Gastroesophageal sphincter (tissue), 4 donors: Measurements from ENCODE around the gene ROBO1. TPM values are rescaled to one million over a fixed set of nuclear protein-coding genes. Genes with fewer than 3 reads are reported as not detected.

Experiments
- ATAC-seq: fragments of 150-250 bp; one replicate; pipeline ENCODE4 v1.9.1; 2016; ENCODE audit warnings: mild to moderate bottlenecking, moderate library complexity
- H3K27ac ChIP-seq, 4 donors: fragments of 200-600 bp; sonication (generic) in 3 of 4; 1 replicate in 3 of 4; 2 replicates in 1 of 4; pipeline ENCODE4 v1.5.1; 2016 to 2019
- H3K27me3 ChIP-seq: fragments of 200-600 bp; sonication (generic); one replicate; pipeline ENCODE4 v1.5.1; 2019
- H3K36me3 ChIP-seq, 2 donors: fragments of 200-600 bp; sonication (generic); one replicate each; pipeline ENCODE4 v1.5.1; 2019; ENCODE audit warnings: control low read depth in 1 of 2
- H3K4me1 ChIP-seq, 3 donors: fragments of 200-600 bp; sonication (generic); 1 replicate in 2 of 3; 2 replicates in 1 of 3; pipeline ENCODE4 v1.5.1; 2016 to 2019; ENCODE audit warnings: control low read depth in 2 of 3
- H3K4me3 ChIP-seq, 2 donors: fragments of 200-600 bp; sonication (generic); one replicate each; pipeline ENCODE4 v1.5.1; 2019; ENCODE audit warnings: mild to moderate bottlenecking in 1 of 2, moderate library complexity in 1 of 2
- H3K9me3 ChIP-seq, 3 donors: fragments of 200-600 bp; sonication (generic); one replicate each; pipeline ENCODE4 v1.5.1; 2017 to 2019; ENCODE audit warnings: control low read depth in 2 of 3
- EP300 ChIP-seq: sonication (generic); formaldehyde crosslinking; IDR thresholded peaks from one replicate; pipeline ENCODE4 v1.6.1; 2017; ENCODE audit warnings: antibody characterized with exemption, mild to moderate bottlenecking
- POLR2A ChIP-seq, 2 donors: fragments of 450-650 bp; IDR thresholded peaks; one replicate each; pipeline ENCODE4 v1.6.1; 2017; ENCODE audit warnings: antibody characterized with exemption in 2 of 2, mild to moderate bottlenecking in 2 of 2, moderate library complexity in 1 of 2
- POLR2AphosphoS5 ChIP-seq: sonication (generic); formaldehyde crosslinking; IDR thresholded peaks from one replicate; pipeline ENCODE4 v1.6.1; 2017; ENCODE audit warnings: antibody characterized with exemption
- WGBS, 2 donors: methylation state at CpG; one replicate each; pipeline ENCODE4 v1.1.5; 2018; ENCODE audit warnings: low coverage in 1 of 2; 5-methylcytosine and 5-hydroxymethylcytosine counted together
- total RNA-seq, 4 donors: library from RNA; depleted of rRNA; stranded (reverse); fragments of >200 nt; gene quantifications; one replicate each; pipeline ENCODE4 v1.1.0, GENCODE V29; 2016
- TF ChIP-seq, protein P1 (sequence below), 4 experiments: fragments of 200-600 bp in 2 of 4; fragments of 450-650 bp in 2 of 4; sonication (generic) in 1 of 4; IDR thresholded peaks; one replicate each; pipeline ENCODE4 v1.5.1; 2017 to 2019; ENCODE audit warnings: antibody characterized with exemption in 4 of 4, mild to moderate bottlenecking in 2 of 4, moderate library complexity in 2 of 4

ROBO1 gene
- total RNA-seq, 4 donors from 2014 or later: 9.7 to 15.3 (median 12.9) TPM

DNA sequence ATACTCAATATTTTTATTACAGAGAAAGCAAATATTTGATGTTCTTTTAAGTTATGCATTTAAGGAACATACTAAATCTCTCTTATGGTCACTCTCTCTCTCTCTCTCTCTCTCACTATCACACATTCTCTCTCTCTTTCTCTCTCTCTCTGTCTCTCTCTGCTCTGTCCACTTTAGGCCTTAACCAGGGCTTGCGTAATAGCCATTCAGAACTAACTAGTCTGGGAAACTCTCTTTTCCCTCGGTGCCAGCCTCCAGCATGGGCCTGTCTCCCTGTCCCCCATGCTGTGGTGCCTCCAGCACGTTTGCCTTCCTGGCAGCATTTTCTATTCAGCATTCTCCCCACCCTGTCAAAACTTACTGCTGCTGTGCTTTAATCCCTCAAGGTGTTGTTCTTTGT, 389.7 kb downstream of the ROBO1 start:
- Histone ChIP-seq H3K36me3 (no peaks in the 10 kb centered on the region), H3K9me3 (no peaks in the 10 kb centered on the region), H3K4me3 (no peak overlapping the region), H3K4me1 (no peaks in the 10 kb centered on the region), H3K27ac (no peak overlapping the region), H3K27me3 (no peaks in the 10 kb centered on the region)
- 56 to 76% methylated on average over 3 of the region's 3 CpGs for WGBS, 2 donors
- TF ChIP-seq POLR2AphosphoS5 (no peak), POLR2A (IDR thresholded peaks at IDR 0.05) (no peak), EP300 (no peak)
- TF ChIP-seq, protein P1, sequence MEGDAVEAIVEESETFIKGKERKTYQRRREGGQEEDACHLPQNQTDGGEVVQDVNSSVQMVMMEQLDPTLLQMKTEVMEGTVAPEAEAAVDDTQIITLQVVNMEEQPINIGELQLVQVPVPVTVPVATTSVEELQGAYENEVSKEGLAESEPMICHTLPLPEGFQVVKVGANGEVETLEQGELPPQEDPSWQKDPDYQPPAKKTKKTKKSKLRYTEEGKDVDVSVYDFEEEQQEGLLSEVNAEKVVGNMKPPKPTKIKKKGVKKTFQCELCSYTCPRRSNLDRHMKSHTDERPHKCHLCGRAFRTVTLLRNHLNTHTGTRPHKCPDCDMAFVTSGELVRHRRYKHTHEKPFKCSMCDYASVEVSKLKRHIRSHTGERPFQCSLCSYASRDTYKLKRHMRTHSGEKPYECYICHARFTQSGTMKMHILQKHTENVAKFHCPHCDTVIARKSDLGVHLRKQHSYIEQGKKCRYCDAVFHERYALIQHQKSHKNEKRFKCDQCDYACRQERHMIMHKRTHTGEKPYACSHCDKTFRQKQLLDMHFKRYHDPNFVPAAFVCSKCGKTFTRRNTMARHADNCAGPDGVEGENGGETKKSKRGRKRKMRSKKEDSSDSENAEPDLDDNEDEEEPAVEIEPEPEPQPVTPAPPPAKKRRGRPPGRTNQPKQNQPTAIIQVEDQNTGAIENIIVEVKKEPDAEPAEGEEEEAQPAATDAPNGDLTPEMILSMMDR (IDR thresholded peaks at IDR 0.05): no peak
- no peak for ATAC-seq

DNA sequence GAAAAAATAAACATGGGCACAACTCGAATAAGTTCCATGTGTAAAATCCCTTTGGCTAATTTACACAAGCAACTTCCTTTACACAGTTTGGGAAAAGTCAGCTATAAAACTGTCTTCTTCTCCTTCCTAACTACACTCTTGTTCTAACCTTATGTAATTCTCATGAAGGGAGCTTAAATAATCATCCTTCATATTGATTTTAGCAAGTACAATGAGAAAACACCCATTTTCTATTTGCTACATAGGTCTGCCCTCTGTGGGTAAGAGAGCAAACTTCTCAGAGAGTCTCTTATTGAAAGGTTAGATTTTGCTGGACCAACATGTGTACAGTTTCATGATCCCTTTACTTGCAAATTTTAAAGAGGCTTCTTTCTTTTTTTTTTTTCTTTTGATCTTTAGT, 398.5 kb downstream of the ROBO1 start:
- Histone ChIP-seq H3K4me3 (no peak overlapping the region), H3K27ac (no peak overlapping the region), H3K27me3 (no peaks in the 10 kb centered on the region), H3K4me1 (no peaks in the 10 kb centered on the region), H3K36me3 (no peaks in the 10 kb centered on the region), H3K9me3 (no peaks in the 10 kb centered on the region)
- ATAC-seq: no peak
- TF ChIP-seq POLR2AphosphoS5: no peak
- TF ChIP-seq, protein P1 (IDR thresholded peaks at IDR 0.05): no peak
- no peak for TF ChIP-seq EP300
- no peak for TF ChIP-seq POLR2A (IDR thresholded peaks at IDR 0.05)
- 31 to 45% methylated on average over 1 of the region's 1 CpG for WGBS, 2 donors

DNA sequence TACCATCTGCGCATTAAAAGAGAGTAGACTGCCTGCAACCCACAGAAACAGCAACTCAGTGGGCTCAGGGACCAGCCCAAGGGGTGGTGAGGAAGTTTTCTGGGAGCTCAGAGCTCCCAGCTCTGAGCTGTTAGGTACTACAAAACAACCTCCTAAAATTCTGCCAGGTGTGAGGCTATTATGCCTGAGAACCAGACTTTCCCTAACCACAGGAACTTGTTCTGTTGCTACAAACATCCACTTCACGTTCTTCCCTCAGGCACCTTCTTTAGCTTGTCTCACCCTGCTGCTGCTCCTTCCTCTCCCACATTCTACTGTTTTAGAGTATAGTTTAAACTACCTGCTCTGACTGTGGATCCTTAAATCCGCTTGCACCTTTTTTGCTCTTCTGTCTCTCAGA, 399.4 kb downstream of the ROBO1 start:
- 73 to 100% methylated on average over 1 to 3 of the region's 3 CpGs for WGBS, 2 donors
- H3K4me1 ChIP-seq: no peaks in the 10 kb centered on the region
- ATAC-seq: no peak
- H3K27me3 ChIP-seq: no peaks in the 10 kb centered on the region
- H3K4me3 ChIP-seq: no peak overlapping the region
- H3K9me3 ChIP-seq: no peaks in the 10 kb centered on the region
- no peaks in the 10 kb centered on the region for H3K36me3 ChIP-seq
- TF ChIP-seq POLR2A (IDR thresholded peaks at IDR 0.05) (no peak), EP300 (no peak), POLR2AphosphoS5 (no peak)
- TF ChIP-seq, protein P1 (IDR thresholded peaks at IDR 0.05): no peak
- no peak overlapping the region for H3K27ac ChIP-seq

DNA sequence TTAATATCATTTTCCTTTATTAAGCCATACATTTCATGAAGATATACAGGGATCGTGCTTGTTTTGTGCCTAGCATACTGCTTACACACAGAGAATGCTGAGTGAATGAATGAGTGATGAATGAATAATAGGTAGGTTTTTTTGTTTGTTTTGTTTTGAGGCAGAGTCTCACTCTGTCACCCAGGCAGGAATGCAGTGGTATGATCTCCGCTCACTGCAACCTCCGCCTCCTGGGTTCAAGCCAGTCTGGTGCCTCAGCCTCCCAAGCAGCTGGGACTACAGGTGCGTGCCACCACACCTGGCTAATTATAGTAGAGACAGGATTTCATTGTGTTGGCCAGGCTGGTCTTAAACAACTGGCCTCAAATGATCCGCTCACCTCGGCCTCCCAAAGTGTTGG, 400.0 kb downstream of the ROBO1 start:
- H3K9me3 ChIP-seq: no peaks in the 10 kb centered on the region
- H3K4me1 ChIP-seq: no peaks in the 10 kb centered on the region
- H3K36me3 ChIP-seq: no peaks in the 10 kb centered on the region
- H3K27ac ChIP-seq: no peak overlapping the region
- ATAC-seq: no peak
- no peak for TF ChIP-seq POLR2AphosphoS5
- TF ChIP-seq, protein P1 (IDR thresholded peaks at IDR 0.05): no peak
- TF ChIP-seq EP300: no peak
- no peak for TF ChIP-seq POLR2A (IDR thresholded peaks at IDR 0.05)
- no peaks in the 10 kb centered on the region for H3K27me3 ChIP-seq
- WGBS, 2 donors: 84 to 100% methylated on average over 1 to 6 of the region's 6 CpGs
- H3K4me3 ChIP-seq: no peak overlapping the region

DNA sequence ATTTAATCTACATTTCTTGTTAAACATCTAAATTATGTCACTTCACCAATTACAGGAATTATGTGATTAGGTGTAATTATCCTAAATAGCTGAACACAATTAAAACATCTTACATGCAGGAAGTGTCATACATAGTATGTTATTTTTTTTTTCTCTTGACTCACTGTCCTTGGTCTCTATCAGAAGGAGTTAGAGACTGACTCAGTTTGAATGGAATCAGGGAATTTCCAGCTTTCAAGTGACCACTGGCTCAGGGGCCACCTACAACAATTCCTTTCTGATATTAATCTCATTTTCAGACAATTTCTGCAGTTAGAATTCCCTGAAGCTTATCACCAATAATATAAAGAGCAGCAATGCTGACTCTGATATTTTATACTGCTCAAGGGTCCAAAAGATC, 400.7 kb downstream of the ROBO1 start:
- no peak overlapping the region for H3K27ac ChIP-seq
- H3K4me1 ChIP-seq: no peaks in the 10 kb centered on the region
- TF ChIP-seq POLR2AphosphoS5 (no peak), POLR2A (IDR thresholded peaks at IDR 0.05) (no peak), EP300 (no peak)
- H3K4me3 ChIP-seq: no peak overlapping the region
- no peak for ATAC-seq
- H3K36me3 ChIP-seq: no peaks in the 10 kb centered on the region
- no peaks in the 10 kb centered on the region for H3K27me3 ChIP-seq
- no peaks in the 10 kb centered on the region for H3K9me3 ChIP-seq

DNA sequence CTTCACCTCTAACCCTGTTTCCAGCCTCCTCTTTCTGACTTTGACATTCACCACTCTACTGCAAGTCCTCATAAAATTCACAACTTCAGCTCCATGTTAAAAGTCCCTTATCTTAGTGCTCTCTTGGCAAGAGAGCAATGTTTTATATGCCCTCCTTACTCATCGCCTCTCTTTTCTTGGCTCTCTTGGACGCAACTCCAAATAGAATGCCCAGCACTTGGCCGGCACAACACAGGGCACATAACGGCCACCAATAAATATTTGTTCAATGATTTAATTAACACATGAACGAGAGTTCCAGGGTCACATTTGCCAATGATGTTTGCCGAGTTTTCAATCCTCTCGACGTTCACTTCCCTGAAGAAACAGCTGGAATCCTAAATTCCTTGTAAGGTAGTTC, 401.4 kb downstream of the ROBO1 start:
- Histone ChIP-seq H3K4me1 (no peaks in the 10 kb centered on the region), H3K9me3 (no peaks in the 10 kb centered on the region), H3K4me3 (no peak overlapping the region), H3K27me3 (no peaks in the 10 kb centered on the region), H3K27ac (no peak overlapping the region), H3K36me3 (no peaks in the 10 kb centered on the region)
- 53% methylated on average over 8 of the region's 8 CpGs; no CpG with 5 or more reads in 1 of the 2 donors for WGBS, 2 donors
- no peak for ATAC-seq
- TF ChIP-seq POLR2AphosphoS5: no peak
- no peak for TF ChIP-seq POLR2A (IDR thresholded peaks at IDR 0.05)
- TF ChIP-seq, protein P1 (IDR thresholded peaks at IDR 0.05): no peak
- TF ChIP-seq EP300: no peak
